ENCODE results near the gene BCAT1. TPM values are rescaled to one million over a fixed set of nuclear protein-coding genes. Genes with fewer than 3 reads are reported as not detected.
A peak's percentile ranks its signal among the peaks of the same experiment; 100 is the strongest.

BCAT1 gene
- total RNA-seq (2014; rRNA removed; shearing (Covaris generic)) = not detected in 2 replicates

GRCh38 chr12:24948757-24949722, at the start of gene BCAT1:
TSS of gene BCAT1 (minus strand) at chr12:24949101. CDS start at chr12:24948932, 169 bp downstream.
- DNase-seq (ENCODE audit: low spot score) = no peak

- no peak for DNase-seq (ENCODE audit: low spot score)
Measured at GRCh38 chr12:24997970-24998582, 49.2 kb upstream of the BCAT1 start.

- DNase-seq (ENCODE audit: low spot score) = no peak
Measured at GRCh38 chr12:24997496-24997895, 48.6 kb upstream of the BCAT1 start.

- DNase-seq (ENCODE audit: low spot score) = no peak
Measured at GRCh38 chr12:24996820-24997219, 47.9 kb upstream of the BCAT1 start.

- DNase-seq (ENCODE audit: low spot score) = no peak
Measured at GRCh38 chr12:24996102-24996797, 47.3 kb upstream of the BCAT1 start.

- DNase-seq (ENCODE audit: low spot score) = no peak
Measured at GRCh38 chr12:24993793-24994192, 44.9 kb upstream of the BCAT1 start.

- DNase-seq (ENCODE audit: low spot score) = peak; percentile 69
Measured at GRCh38 chr12:24991209-24992049, 42.5 kb upstream of the BCAT1 start.

- DNase-seq (ENCODE audit: low spot score) = no peak
Measured at GRCh38 chr12:24989216-24989615, 40.3 kb upstream of the BCAT1 start.

GRCh38 chr12:24982250-24982649, 33.3 kb upstream of the BCAT1 start:
- no peak for DNase-seq (ENCODE audit: low spot score)

- DNase-seq (ENCODE audit: low spot score) = no peak
Measured at GRCh38 chr12:24979976-24980730, 31.3 kb upstream of the BCAT1 start.

- no peak for DNase-seq (ENCODE audit: low spot score)
Measured at GRCh38 chr12:24979329-24979728, 30.4 kb upstream of the BCAT1 start.

- no peak for DNase-seq (ENCODE audit: low spot score)
Measured at GRCh38 chr12:24977711-24978110, 28.8 kb upstream of the BCAT1 start.

- DNase-seq (ENCODE audit: low spot score) = no peak
Measured at GRCh38 chr12:24977060-24977459, 28.2 kb upstream of the BCAT1 start.

- peak; percentile 18 for DNase-seq (ENCODE audit: low spot score)
Measured at GRCh38 chr12:24975425-24975824, 26.5 kb upstream of the BCAT1 start.

GRCh38 chr12:24974216-24974615, 25.3 kb upstream of the BCAT1 start:
- no peak for DNase-seq (ENCODE audit: low spot score)

GRCh38 chr12:24972078-24972477, 23.2 kb upstream of the BCAT1 start:
- DNase-seq (ENCODE audit: low spot score) = no peak

GRCh38 chr12:24970177-24970576, 21.3 kb upstream of the BCAT1 start:
- no peak for DNase-seq (ENCODE audit: low spot score)

GRCh38 chr12:24966951-24967564, 18.2 kb upstream of the BCAT1 start:
- DNase-seq (ENCODE audit: low spot score) = no peak

GRCh38 chr12:24964342-24964741, 15.4 kb upstream of the BCAT1 start:
- DNase-seq (ENCODE audit: low spot score) = no peak

Data from HT-29 (cell line).